Fibroblast of upper back skin (primary cell): Measurements from ENCODE around the gene RPL21.
A peak's percentile ranks its signal among the peaks of the same experiment; 100 is the strongest.
"Not testable (repeated sequence)": the region's sequence is repeated elsewhere in the genome, so short reads cannot be mapped to it uniquely, and the experiment has no call there.

ENCODE experiments used
- DNase-seq: peaks from one replicate; pipeline ENCODE4 v3.0.0-alpha.2; 2013

The RPL21 gene

GRCh38 chr13:27259831-27260230 lies 8.5 kb downstream of the RPL21 start:
- no peak for DNase-seq

DNA sequence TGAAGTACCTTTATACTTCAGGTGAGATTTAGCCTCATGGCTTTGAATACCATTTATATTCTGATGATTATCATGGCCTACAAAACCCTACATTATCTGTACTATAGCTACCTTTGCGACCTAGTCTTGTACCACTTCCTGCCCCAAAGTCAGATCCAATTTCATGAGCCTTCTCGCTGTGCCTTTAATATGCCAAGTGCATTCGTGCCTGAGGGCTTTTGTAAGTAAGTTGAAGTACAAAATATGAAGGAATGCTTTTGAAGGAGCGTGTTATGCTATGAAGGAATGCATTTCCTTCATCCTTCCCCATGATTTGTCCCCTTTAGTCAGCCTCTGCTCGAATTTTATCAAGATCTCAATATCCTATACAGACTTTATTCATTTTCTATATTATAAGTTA lies 10.0 kb downstream of the RPL21 start:
- no peak for DNase-seq

DNA sequence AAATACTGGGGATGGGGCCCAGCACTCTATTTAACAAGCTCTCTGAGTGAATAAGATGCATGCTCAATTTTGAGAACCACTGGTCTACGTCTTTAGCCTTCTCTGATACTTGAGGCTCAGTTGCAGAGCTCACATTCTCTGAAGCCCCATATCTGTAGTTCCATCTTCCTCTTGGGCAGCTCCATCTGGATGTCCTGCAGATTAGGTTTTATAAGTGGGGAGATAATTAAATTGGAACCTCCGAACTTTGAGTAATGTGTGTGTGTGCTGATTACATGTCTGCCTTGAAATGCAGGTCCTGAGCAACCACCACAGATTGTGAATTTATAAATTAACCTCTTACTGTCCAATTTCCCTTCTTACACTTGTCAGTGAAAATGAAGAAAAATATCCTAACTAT lies 12.1 kb downstream of the RPL21 start:
- no peak for DNase-seq

DNA sequence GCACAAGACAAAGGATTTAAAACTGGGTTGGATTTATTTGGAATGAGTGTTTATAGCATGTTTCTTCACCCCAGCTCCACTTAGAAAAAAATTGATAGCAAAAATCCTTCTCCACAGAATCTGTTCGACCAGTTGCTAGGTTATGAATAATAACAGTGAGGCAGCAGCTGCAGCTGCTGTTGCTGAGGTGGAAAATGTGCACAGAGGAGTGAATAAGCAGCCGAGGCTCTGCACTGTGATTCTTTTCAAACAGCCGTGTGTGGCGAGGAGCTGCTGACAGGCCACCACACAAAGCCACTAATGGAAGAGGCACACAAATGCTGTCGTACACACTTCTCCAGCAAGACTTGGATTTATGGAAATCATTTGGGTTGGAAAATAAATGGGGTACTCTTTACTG lies 12.8 kb downstream of the RPL21 start:
- DNase-seq: peak; percentile 52

- no peak for DNase-seq
Observed at GRCh38 chr13:27264648-27265047, 13.3 kb downstream of the RPL21 start.

GRCh38 chr13:27266917-27267316 lies 15.6 kb downstream of the RPL21 start:
- DNase-seq: no peak

DNA sequence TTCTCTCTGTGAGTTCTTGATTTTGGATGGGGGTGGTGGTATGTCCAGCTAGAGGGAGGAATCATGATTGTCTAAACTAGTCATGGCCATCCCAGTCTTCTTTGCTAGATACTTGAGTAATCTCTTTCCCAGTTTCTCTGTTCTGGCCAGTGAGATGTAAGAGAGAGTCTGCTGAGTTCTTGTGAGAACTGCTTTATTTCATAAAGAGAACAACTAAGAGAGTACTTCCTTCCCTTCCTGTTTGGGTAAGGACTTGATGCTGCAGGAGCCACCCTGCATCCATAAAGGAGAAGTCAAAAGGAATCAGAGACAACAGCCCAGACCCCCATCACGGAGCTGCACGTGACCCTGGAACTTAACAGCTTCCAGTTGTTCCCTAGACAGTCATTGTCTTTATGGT lies 16.2 kb downstream of the RPL21 start:
- no peak for DNase-seq

GRCh38 chr13:27269114-27269665 lies 17.8 kb downstream of the RPL21 start:
- DNase-seq: no peak

- DNase-seq: peak; percentile 84
Observed at GRCh38 chr13:27270594-27271520, 19.5 kb downstream of the RPL21 start, which contains the start of gene RASL11A. RASL11A (plus strand) TSS chr13:27270830; CDS start chr13:27270945, 115 bp downstream.

DNA sequence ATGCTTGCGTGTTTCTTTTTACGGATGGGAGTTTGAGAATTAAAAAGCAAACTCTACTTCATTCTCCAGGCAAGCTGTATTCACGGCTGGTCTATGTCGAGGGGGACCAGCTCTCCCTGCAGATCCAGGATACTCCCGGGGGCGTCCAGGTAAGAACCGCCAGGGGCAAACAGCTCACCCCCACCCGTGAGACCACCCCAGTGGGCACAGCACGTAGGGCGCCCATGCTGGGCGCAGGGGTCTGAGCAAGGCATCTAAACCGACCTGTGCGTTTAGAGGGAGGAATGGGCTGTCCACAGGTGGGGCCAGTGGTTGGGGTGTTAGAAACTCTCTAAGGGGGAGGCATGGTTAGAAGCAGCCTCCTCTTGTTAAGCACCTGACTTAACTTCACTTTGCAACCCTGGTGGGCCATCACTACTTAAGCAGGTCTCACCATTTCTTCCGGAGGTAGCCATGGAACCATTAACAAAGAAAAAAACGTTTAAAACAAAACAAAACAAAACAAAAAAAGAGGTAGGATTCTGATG lies 20.3 kb downstream of the RPL21 start:
- no peak for DNase-seq

- peak; percentile 23 for DNase-seq
Observed at GRCh38 chr13:27273658-27274425, 22.5 kb downstream of the RPL21 start.

DNA sequence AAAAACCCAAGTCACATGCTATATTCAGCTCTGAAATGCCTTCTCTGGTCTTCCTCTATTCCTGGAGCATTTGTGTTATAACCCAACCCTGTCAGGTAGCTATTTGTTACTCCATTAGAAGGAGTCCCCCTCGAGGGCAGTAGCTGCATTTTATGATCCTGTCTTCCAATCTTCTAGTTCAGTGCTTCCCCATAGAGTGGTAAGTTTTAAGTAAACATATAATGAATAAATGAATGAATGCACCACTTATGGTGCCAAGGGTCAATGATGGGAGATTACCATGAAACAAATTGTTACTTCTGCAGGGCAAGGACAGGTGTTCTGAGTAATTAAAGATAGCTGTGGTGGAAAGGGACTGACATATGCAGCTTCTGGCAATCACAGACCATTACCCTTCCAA lies 23.3 kb downstream of the RPL21 start:
- no peak for DNase-seq

DNA sequence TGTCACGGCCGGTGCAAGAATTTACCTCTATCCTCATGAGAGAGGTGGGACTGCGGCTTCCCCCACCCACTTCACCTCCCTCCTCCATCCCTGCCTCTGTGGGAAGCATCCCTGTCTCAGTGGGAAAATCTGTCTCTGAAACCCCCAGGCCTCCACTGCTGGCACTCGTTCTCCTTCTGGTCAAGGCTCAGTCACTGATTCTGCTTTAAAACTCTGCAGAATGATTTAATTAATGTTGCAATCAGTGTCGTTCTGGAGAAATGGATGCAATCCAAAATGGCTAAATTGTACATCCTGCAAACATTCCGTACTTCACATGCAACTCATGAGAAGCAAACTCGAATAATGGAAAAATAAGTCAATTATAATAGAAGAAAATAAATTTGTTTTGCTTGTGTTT lies 24.8 kb downstream of the RPL21 start:
- no peak for DNase-seq

- no peak for DNase-seq
Observed at GRCh38 chr13:27279506-27279905, 28.1 kb downstream of the RPL21 start.

- no peak for DNase-seq
Observed at GRCh38 chr13:27280009-27280656, 28.8 kb downstream of the RPL21 start.

- no peak for DNase-seq
Observed at GRCh38 chr13:27280841-27281240, 29.5 kb downstream of the RPL21 start.

GRCh38 chr13:27281420-27281819 lies 30.1 kb downstream of the RPL21 start:
- no peak for DNase-seq

DNA sequence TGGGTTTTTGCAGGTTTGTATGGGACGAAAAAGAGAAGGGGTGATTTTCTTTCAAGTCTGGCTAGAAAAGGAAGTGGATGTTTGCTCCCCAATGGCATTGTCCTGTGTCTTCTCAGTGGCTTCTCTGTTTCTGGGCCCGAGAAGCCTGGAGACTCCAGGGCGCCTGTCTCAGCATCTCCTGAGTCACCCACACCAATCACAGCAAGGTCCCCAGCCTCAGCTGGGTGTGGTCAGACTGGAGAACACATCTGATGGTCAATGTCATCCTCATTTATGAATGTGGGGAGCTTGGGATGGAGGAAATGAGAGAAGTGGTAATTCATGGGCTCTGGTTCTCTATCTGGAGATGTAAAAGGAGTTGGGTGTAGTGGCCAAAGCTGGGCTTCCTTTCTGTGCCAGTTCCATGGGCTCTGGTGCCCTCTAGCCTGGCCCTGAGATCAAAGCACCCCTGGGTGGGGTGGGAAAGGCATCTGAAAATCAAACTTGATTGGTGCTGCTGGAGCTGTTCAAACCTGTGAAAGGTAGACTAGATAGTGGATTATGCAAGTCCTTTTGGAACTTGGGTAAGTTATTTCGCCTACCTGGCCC lies 32.6 kb downstream of the RPL21 start:
- DNase-seq: no peak

DNA sequence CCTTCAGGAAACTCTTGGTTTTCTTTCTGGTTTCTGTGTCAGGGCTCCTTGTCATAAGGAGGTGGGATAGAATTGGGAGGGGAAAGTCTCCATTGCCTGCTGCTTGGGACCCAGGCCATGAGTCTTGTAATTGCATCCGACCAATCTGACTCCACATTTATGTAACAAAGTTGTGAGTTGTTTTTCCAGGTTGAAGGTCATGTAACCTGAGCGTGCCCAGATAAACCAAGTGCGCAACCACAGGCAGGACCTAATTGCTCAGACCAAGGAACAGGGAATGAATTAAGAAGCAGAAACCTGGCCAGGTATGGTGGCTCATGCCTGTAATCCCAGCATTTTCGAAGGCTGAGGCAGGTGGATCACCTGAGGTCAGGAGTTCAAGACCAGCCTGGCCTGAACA lies 37.0 kb downstream of the RPL21 start:
- DNase-seq: no peak

GRCh38 chr13:27289011-27289665 lies 37.8 kb downstream of the RPL21 start:
- no peak for DNase-seq

DNA sequence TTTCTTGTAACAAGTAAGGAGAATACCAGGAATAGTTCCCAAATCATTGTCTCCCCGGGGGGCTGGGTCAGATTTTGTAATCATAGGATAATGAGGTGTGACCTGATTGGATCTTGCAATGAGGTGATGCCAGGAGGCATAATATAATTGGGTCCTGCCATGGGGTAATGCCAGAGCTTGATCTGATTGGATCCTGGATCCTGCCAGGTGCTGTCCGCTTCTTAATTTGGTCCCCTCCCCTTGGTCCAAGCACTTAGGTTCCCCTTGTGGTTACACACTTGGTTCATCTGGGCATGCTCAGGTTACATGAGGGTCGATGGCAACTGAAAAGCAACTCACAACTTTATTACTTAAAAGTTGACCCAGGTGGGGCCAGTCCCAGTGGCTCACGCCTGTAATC lies 39.4 kb downstream of the RPL21 start:
- no peak for DNase-seq

DNA sequence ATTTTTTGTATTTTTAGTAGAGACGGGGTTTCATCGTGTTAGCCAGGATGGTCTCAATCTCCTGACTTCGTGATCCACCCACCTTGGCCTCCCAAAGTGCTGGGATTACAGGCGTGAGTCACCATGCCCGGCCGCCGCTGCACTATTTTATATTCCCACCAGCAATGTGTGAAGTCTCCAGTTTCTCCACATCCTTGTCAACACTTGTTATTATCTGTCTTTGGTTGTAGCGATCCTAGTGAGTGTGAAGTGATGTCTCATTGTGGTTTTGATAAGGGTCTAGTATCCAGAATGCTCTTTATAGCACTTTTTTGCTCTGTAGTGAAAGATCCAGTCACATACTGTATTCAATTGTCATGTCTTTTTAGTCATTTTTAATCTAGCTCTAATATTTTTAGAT lies 40.6 kb downstream of the RPL21 start:
- not testable (repeated sequence) for DNase-seq
